HCT116 (cell line): ENCODE measurements around the gene C20orf96. TPM values are rescaled to one million over a fixed set of nuclear protein-coding genes. Genes with fewer than 3 reads are reported as not detected.

ENCODE experiments used
- ATAC-seq: fragments of 200-7000 bp; cut with Tn5 transposase; 2 replicates; pipeline ENCODE4 v1.9.1; 2020; ENCODE audit warnings: mild to moderate bottlenecking, moderate library complexity
- BruUV-seq: library from RNA; stranded (reverse); fragments of 400-500 nt; replicated peaks from 2 replicates; lab custom pipeline; 2021; lab: Mats Ljungman, UMichigan
- CTCF ChIA-PET: fragments of 300-600 bp; sonication (Branson Sonifier 250); formaldehyde crosslinking; loops from one replicate; lab custom pipeline; 2021; ENCODE audit warnings: antibody characterized with exemption; lab: Charles Lee
- POLR2A ChIA-PET: fragments of 300-600, 350-600 bp; sonication (Branson Sonifier 250); formaldehyde crosslinking; loops from one replicate; lab custom pipeline; 2021; ENCODE audit warnings: antibody characterized with exemption; lab: Charles Lee
- RAD21 ChIA-PET, 2 experiments: fragments of 300-600 bp; sonication (Branson Sonifier 250); formaldehyde crosslinking; loops; one replicate each; lab custom pipeline; 2023; ENCODE audit warnings: low total read pairs in 2 of 2; ENCODE audit not compliant: uncharacterized antibody in 2 of 2, unreplicated experiment in 2 of 2, low non-redundant PET in 1 of 2; lab: Charles Lee
- DNase-seq: peaks from one replicate; pipeline ENCODE4 v3.0.0-alpha.2; 2010; ENCODE audit warnings: low read depth, low spot score
- H2AFZ ChIP-seq: fragments of 200-600 bp; shearing (Covaris generic), sonication (generic); 2 replicates; pipeline ENCODE4 v1.6.1; 2017; ENCODE audit warnings: low read depth, mixed run types, mixed read lengths, antibody characterized with exemption, low read length; ENCODE audit not compliant: poor library complexity, severe bottlenecking
- H3K27ac ChIP-seq: 2 replicates; pipeline ENCODE4 v1.5.1; 2012; ENCODE audit warnings: low read depth, low read length
- H3K27me3 ChIP-seq: fragments of 200-600 bp; sonication (generic); 2 replicates; pipeline ENCODE4 v1.6.1; 2016; ENCODE audit warnings: mixed run types, low read length, mixed read lengths; ENCODE audit not compliant: insufficient read depth
- H3K36me3 ChIP-seq, 2 experiments: fragments of 200-500 bp in 1 of 2; fragments of 200-600 bp in 1 of 2; sonication (Bioruptor generic) in 1 of 2; sonication (generic) in 1 of 2; 2 replicates each; pipeline versions ENCODE4 v1.5.1 to v1.6.1; 2014 to 2016; ENCODE audit warnings: low read length in 2 of 2, inconsistent platforms in 1 of 2, mixed read lengths in 1 of 2, mixed run types in 1 of 2; ENCODE audit not compliant: insufficient read depth in 2 of 2, control insufficient read depth in 1 of 2
- H3K4me1 ChIP-seq, 2 experiments: fragments of 200-600 bp in 1 of 2; sonication (generic) in 1 of 2; 2 replicates each; pipeline versions ENCODE4 v1.5.1 to v1.6.1; 2012 to 2017; ENCODE audit warnings: low read length in 2 of 2, inconsistent platforms in 1 of 2, mild to moderate bottlenecking in 1 of 2, mixed read lengths in 1 of 2, mixed run types in 1 of 2, moderate library complexity in 1 of 2; ENCODE audit not compliant: insufficient read depth in 2 of 2, control insufficient read depth in 1 of 2
- H3K4me2 ChIP-seq: fragments of 200-600 bp; sonication (generic); 2 replicates; pipeline ENCODE4 v1.6.1; 2017; ENCODE audit warnings: mixed run types, low read length, mixed read lengths
- H3K4me3 ChIP-seq, 2 experiments: fragments of 200-600 bp in 1 of 2; sonication (generic) in 1 of 2; replicated peaks in 1 of 2; 2 replicates each; pipeline ENCODE4 v1.5.1; 2011 to 2016; ENCODE audit warnings: low read length in 2 of 2, control low read depth in 1 of 2, low read depth in 1 of 2, mild to moderate bottlenecking in 1 of 2, mixed read lengths in 1 of 2, mixed run types in 1 of 2
- H3K79me2 ChIP-seq: fragments of 200-600 bp; sonication (generic); 2 replicates; pipeline ENCODE4 v1.6.1; 2017; ENCODE audit warnings: mild to moderate bottlenecking, mixed run types, low read length, moderate library complexity, mixed read lengths; ENCODE audit not compliant: insufficient read depth
- H3K9ac ChIP-seq: fragments of 200-600 bp; sonication (generic); 2 replicates; pipeline ENCODE4 v1.6.1; 2016; ENCODE audit warnings: low read length, mixed read lengths
- H3K9me2 ChIP-seq: fragments of 200-600 bp; sonication (generic), shearing (Covaris generic); 2 replicates; pipeline ENCODE4 v1.6.1; 2017; ENCODE audit warnings: mixed run types, mild to moderate bottlenecking, moderate library complexity; ENCODE audit not compliant: insufficient read depth
- H3K9me3 ChIP-seq, 2 experiments: fragments of 200-500 bp in 1 of 2; fragments of 200-600 bp in 1 of 2; sonication (Bioruptor generic) in 1 of 2; sonication (generic) in 1 of 2; 2 replicates each; pipeline ENCODE4 v1.6.1; 2014 to 2017; ENCODE audit warnings: low read length in 2 of 2, mixed read lengths in 2 of 2, inconsistent platforms in 1 of 2, low read depth in 1 of 2, mild to moderate bottlenecking in 1 of 2, mixed run types in 1 of 2, moderate library complexity in 1 of 2; ENCODE audit not compliant: control insufficient read depth in 1 of 2, insufficient read depth in 1 of 2
- H4K20me1 ChIP-seq: fragments of 200-600 bp; sonication (generic), shearing (Covaris generic); 2 replicates; pipeline ENCODE4 v1.6.1; 2017; ENCODE audit warnings: mixed run types, mild to moderate bottlenecking, moderate library complexity; ENCODE audit not compliant: insufficient read depth
- EGR1 ChIP-seq: IDR thresholded peaks from 2 replicates; pipeline ENCODE4 v1.6.1; 2012; ENCODE audit warnings: low read depth
- ELF1 ChIP-seq: IDR thresholded peaks from 2 replicates; pipeline ENCODE4 v1.6.1; 2012; ENCODE audit warnings: low read depth, borderline replicate concordance
- EZH2 ChIP-seq: fragments of 200-600 bp; sonication (generic); IDR thresholded peaks from 2 replicates; pipeline ENCODE4 v1.6.1; 2017; ENCODE audit warnings: antibody characterized with exemption, mixed run types
- FOSL1 ChIP-seq: IDR thresholded peaks from 2 replicates; pipeline ENCODE4 v1.6.1; 2012; ENCODE audit warnings: low read depth
- POLR2A ChIP-seq: IDR thresholded peaks from 2 replicates; pipeline ENCODE4 v1.7.0; 2011; ENCODE audit warnings: borderline replicate concordance; ENCODE audit not compliant: insufficient read depth, insufficient read length; ENCODE audit errors: extremely low read depth
- POLR2AphosphoS5 ChIP-seq: IDR thresholded peaks from 2 replicates; pipeline ENCODE4 v1.6.1; 2011; ENCODE audit warnings: mild to moderate bottlenecking, low read depth, low read length, moderate library complexity
- SP1 ChIP-seq: IDR thresholded peaks from 2 replicates; pipeline ENCODE4 v1.6.1; 2012; ENCODE audit warnings: low read depth
- TCF7L2 ChIP-seq: IDR thresholded peaks from 2 replicates; pipeline ENCODE4 v1.7.0; 2011; ENCODE audit warnings: borderline replicate concordance, inconsistent platforms; ENCODE audit not compliant: insufficient read depth, insufficient read length; ENCODE audit errors: extremely low read depth
- YY1 ChIP-seq: IDR thresholded peaks from 2 replicates; pipeline ENCODE4 v1.6.1; 2011; ENCODE audit warnings: low read length, low read depth, moderate library complexity, mild to moderate bottlenecking; ENCODE audit not compliant: insufficient replicate concordance; ENCODE audit errors: extremely low read depth
- ZBTB33 ChIP-seq: IDR thresholded peaks from 2 replicates; pipeline ENCODE4 v1.6.1; 2011; ENCODE audit warnings: mild to moderate bottlenecking, low read length, moderate library complexity; ENCODE audit not compliant: insufficient replicate concordance; ENCODE audit errors: extremely low read depth
- ZNF274 ChIP-seq: fragments of 200-500 bp; sonication (Bioruptor generic); IDR thresholded peaks from 2 replicates; pipeline ENCODE4 v1.6.1; 2014; ENCODE audit warnings: mild to moderate bottlenecking, low read depth, low read length, inconsistent platforms
- intact Hi-C: fragments of 100-400 bp; cut with micrococcal nuclease; formaldehyde crosslinking; loops from 2 replicates; pipeline ENCODE4 v1.10.0; 2022
- total RNA-seq: library from RNA; stranded (reverse); gene quantifications from one replicate; pipeline ENCODE4 v1.2.1, GENCODE V29; 2021; ENCODE audit not compliant: unreplicated experiment
- TF ChIP-seq, protein P1 (sequence below), 3 experiments: fragments of 200-600 bp in 1 of 3; sonication (generic) in 1 of 3; IDR thresholded peaks in 2 of 3; conservative IDR thresholded peaks in 1 of 3; 2 replicates each; pipeline ENCODE4 v1.5.1; 2012 to 2017; ENCODE audit warnings: low read depth in 2 of 3, low read length in 2 of 3, antibody characterized with exemption in 1 of 3, borderline replicate concordance in 1 of 3, control low read depth in 1 of 3, mild to moderate bottlenecking in 1 of 3, mixed read lengths in 1 of 3, mixed run types in 1 of 3, moderate library complexity in 1 of 3; ENCODE audit not compliant: insufficient read depth in 1 of 3

The C20orf96 gene
- total RNA-seq, 1 experiment from 2014 or later: 22.1 TPM

DNA sequence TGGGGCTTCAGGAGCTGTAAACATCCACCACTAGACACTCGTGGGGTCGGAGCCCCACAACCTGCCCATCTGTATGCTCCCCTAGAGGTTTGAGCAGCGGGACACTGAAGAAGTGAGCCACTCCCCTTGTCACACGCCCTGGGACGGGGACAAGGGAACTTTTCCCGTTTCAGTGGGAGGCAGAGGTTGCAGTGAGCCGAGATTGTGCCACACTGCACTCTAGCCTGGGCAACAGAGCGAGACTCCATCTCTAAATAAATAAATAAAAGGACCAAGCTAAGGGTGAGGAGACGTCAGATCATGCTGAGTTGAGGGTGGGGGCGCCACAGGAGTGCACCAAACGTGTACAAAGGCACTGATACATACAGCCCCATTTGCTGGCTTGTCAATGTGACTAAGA lies 15.2 kb upstream of the C20orf96 start:
- no peaks in the 10 kb centered on the region for H4K20me1 ChIP-seq
- no peak overlapping the region for H3K4me2 ChIP-seq
- no peaks in the 10 kb centered on the region for H3K9me3 ChIP-seq
- H3K27ac ChIP-seq: no peak overlapping the region
- no peak overlapping the region for H3K9ac ChIP-seq
- DNase-seq: no peak
- no peaks in the 10 kb centered on the region for H3K36me3 ChIP-seq
- H3K4me1 ChIP-seq: peaks cover 3 to 10% of the 10 kb centered on the region in 2 experiments
- ChIA-PET RAD21 (no interaction called here), POLR2A (interaction anchor here (0.6 kb wide), 1 partner anchor 13 kb away, joined by 3 read pairs; no protein-coding TSS in a partner anchor), CTCF (no interaction called here)
- intact Hi-C loops: no loop called here
- no peak for TF ChIP-seq POLR2A
- no peak for TF ChIP-seq ZNF274
- no peak for TF ChIP-seq TCF7L2
- no peak for TF ChIP-seq ELF1
- no peak for TF ChIP-seq POLR2AphosphoS5
- TF ChIP-seq YY1: no peak
- no peak for TF ChIP-seq EGR1
- TF ChIP-seq, protein P1, sequence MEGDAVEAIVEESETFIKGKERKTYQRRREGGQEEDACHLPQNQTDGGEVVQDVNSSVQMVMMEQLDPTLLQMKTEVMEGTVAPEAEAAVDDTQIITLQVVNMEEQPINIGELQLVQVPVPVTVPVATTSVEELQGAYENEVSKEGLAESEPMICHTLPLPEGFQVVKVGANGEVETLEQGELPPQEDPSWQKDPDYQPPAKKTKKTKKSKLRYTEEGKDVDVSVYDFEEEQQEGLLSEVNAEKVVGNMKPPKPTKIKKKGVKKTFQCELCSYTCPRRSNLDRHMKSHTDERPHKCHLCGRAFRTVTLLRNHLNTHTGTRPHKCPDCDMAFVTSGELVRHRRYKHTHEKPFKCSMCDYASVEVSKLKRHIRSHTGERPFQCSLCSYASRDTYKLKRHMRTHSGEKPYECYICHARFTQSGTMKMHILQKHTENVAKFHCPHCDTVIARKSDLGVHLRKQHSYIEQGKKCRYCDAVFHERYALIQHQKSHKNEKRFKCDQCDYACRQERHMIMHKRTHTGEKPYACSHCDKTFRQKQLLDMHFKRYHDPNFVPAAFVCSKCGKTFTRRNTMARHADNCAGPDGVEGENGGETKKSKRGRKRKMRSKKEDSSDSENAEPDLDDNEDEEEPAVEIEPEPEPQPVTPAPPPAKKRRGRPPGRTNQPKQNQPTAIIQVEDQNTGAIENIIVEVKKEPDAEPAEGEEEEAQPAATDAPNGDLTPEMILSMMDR (IDR thresholded peaks at IDR 0.05 in 2 of 3, conservative IDR thresholded peaks at IDR 0.05 in 1 of 3; ENCODE audit: borderline replicate concordance in 1 of 3, insufficient read depth in 1 of 3, low read depth in 2 of 3, low read length in 2 of 3): no peak
- TF ChIP-seq ZBTB33: no peak
- no peak for TF ChIP-seq FOSL1
- TF ChIP-seq EZH2: no peak
- no peak for TF ChIP-seq SP1
- no peak overlapping the region for H3K4me3 ChIP-seq
- no TSS peak for BruUV-seq
- no peak for ATAC-seq
- no peak overlapping the region for H2AFZ ChIP-seq
- no peaks in the 10 kb centered on the region for H3K9me2 ChIP-seq
- H3K79me2 ChIP-seq: peaks cover 4% of the 10 kb centered on the region; the same call in 1 of the 2 replicates
- no peaks in the 10 kb centered on the region for H3K27me3 ChIP-seq
